Colonic mucosa (tissue), 4 donors: ENCODE measurements around the gene PRPF40B. TPM values are rescaled to one million over a fixed set of nuclear protein-coding genes. Genes with fewer than 3 reads are reported as not detected.
"Not testable (repeated sequence)": the region's sequence is repeated elsewhere in the genome, so short reads cannot be mapped to it uniquely, and the experiment has no call there.

Source experiments
- DNase-seq: peaks from one replicate; pipeline ENCODE4 v3.0.0-alpha.2; 2020
- H3K27ac ChIP-seq: fragments of 200-600 bp; one replicate; pipeline ENCODE4 v1.8.0; 2021
- H3K27me3 ChIP-seq: fragments of 200-600 bp; one replicate; pipeline ENCODE4 v1.8.0; 2021
- H3K36me3 ChIP-seq: fragments of 200-600 bp; one replicate; pipeline ENCODE4 v1.8.0; 2021
- H3K4me1 ChIP-seq: fragments of 200-600 bp; one replicate; pipeline ENCODE4 v1.8.0; 2021; ENCODE audit warnings: mild to moderate bottlenecking
- H3K4me3 ChIP-seq: fragments of 200-600 bp; one replicate; pipeline ENCODE4 v1.8.0; 2021
- H3K9ac ChIP-seq, 2 donors: one replicate each; pipeline ENCODE4 v1.7.0; 2013; ENCODE audit warnings: control low read depth in 2 of 2, low read depth in 2 of 2, low read length in 2 of 2
- H3K9me3 ChIP-seq: fragments of 200-600 bp; one replicate; pipeline ENCODE4 v1.8.0; 2021
- CTCF ChIP-seq: fragments of 200-600 bp; IDR thresholded peaks from one replicate; pipeline ENCODE4 v1.8.0; 2022; ENCODE audit warnings: antibody characterized with exemption, mild to moderate bottlenecking
- intact Hi-C: fragments of 100-400 bp; cut with DNase I; formaldehyde crosslinking; loops from one replicate; pipeline ENCODE4 v1.14.1; 2022
- total RNA-seq, 2 donors: library from RNA; stranded (reverse); fragmentation: NEBNext Ultra II Directional in 1 of 2; extraction: Animal tissue kit (Norgen Biotek cat#: 25700) in 1 of 2; gene quantifications; one replicate each; pipeline ENCODE4 v1.2.1, GENCODE V29; 2021
- donor health status: healthy.
- donor health status: DM: no; HTN: no; CAD: no.
- donor health status: DM: no; HTN: no; CAD: no.

Gene PRPF40B
- total RNA-seq, 2 donors from 2014 or later: 8.5 to 14.1 TPM

GRCh38 chr12:49603721-49604120 lies 19.6 kb upstream of the PRPF40B start:
- intact Hi-C loops: no loop called here
- Histone ChIP-seq H3K9me3 (no peaks in the 10 kb centered on the region), H3K4me1 (no peaks in the 10 kb centered on the region), H3K9ac (no peak overlapping the region), H3K4me3 (no peak overlapping the region), H3K27me3 (no peaks in the 10 kb centered on the region), H3K36me3 (no peaks in the 10 kb centered on the region), H3K27ac (no peak overlapping the region)
- DNase-seq: no peak
- TF ChIP-seq CTCF: no peak

- Histone ChIP-seq H3K27me3 (no peaks in the 10 kb centered on the region), H3K36me3 (no peaks in the 10 kb centered on the region), H3K4me1 (no peaks in the 10 kb centered on the region), H3K27ac (no peak overlapping the region), H3K9me3 (no peaks in the 10 kb centered on the region), H3K4me3 (no peak overlapping the region), H3K9ac (no peak overlapping the region)
- intact Hi-C loops: no loop called here
- TF ChIP-seq CTCF: no peak
- no peak for DNase-seq
Measured at GRCh38 chr12:49604856-49605255, 18.5 kb upstream of the PRPF40B start.

- intact Hi-C loops, DNase-seq, H3K4me3 ChIP-seq, H3K36me3 ChIP-seq, H3K9ac ChIP-seq, H3K9me3 ChIP-seq, H3K27me3 ChIP-seq, H3K27ac ChIP-seq, H3K4me1 ChIP-seq: not testable (repeated sequence)
Measured at GRCh38 chr12:49605539-49605938, 17.8 kb upstream of the PRPF40B start, which contains the start of gene FAM186B. Gene FAM186B (minus strand): TSS chr12:49605639. CDS start chr12:49605477, 162 bp downstream.

- intact Hi-C loops: no loop called here
- TF ChIP-seq CTCF: no peak
- Histone ChIP-seq H3K4me1 (no peaks in the 10 kb centered on the region), H3K36me3 (no peaks in the 10 kb centered on the region), H3K9ac (no peak overlapping the region), H3K27ac (no peak overlapping the region), H3K9me3 (no peaks in the 10 kb centered on the region), H3K27me3 (no peaks in the 10 kb centered on the region), H3K4me3 (no peak overlapping the region)
- DNase-seq: no peak
Measured at GRCh38 chr12:49609059-49609874, 14.1 kb upstream of the PRPF40B start.

GRCh38 chr12:49609875-49610154 lies 13.5 kb upstream of the PRPF40B start:
- Histone ChIP-seq H3K4me3 (no peak overlapping the region), H3K36me3 (no peaks in the 10 kb centered on the region), H3K9ac (no peak overlapping the region), H3K9me3 (no peaks in the 10 kb centered on the region), H3K27ac (no peak overlapping the region), H3K4me1 (no peaks in the 10 kb centered on the region), H3K27me3 (no peaks in the 10 kb centered on the region)
- DNase-seq: no peak
- intact Hi-C loops: no loop called here
- TF ChIP-seq CTCF: no peak

GRCh38 chr12:49610785-49611184 lies 12.6 kb upstream of the PRPF40B start:
- H3K4me3 ChIP-seq, DNase-seq, H3K4me1 ChIP-seq, H3K9ac ChIP-seq, H3K27me3 ChIP-seq, H3K36me3 ChIP-seq, H3K27ac ChIP-seq, intact Hi-C loops, H3K9me3 ChIP-seq: not testable (repeated sequence)
